MM.1S (cell line): ENCODE measurements around the gene ELF5.

Source experiments
- DNase-seq: peaks from one replicate; pipeline ENCODE4 v3.0.0-alpha.2; 2015
- H2AFZ ChIP-seq: fragments of 300-600 bp; sonication (generic); 2 replicates; pipeline ENCODE4 v1.6.0; 2016; ENCODE audit warnings: antibody characterized with exemption, low read length
- H3F3A ChIP-seq: fragments of 300-600 bp; sonication (generic); 2 replicates; pipeline ENCODE4 v1.6.1; 2016; ENCODE audit warnings: mild to moderate bottlenecking, antibody characterized with exemption, low read length, moderate library complexity, mixed read lengths; ENCODE audit not compliant: insufficient read depth
- H3K27ac ChIP-seq: fragments of 300-600 bp; sonication (generic); 2 replicates; pipeline ENCODE4 v1.5.1; 2016; ENCODE audit warnings: mild to moderate bottlenecking, low read length
- H3K27me3 ChIP-seq: fragments of 300-600 bp; sonication (generic); replicated peaks from 2 replicates; pipeline ENCODE4 v1.6.0; 2016; ENCODE audit warnings: low read length; ENCODE audit not compliant: insufficient read depth
- H3K36me3 ChIP-seq: fragments of 300-600 bp; sonication (generic); replicated peaks from 2 replicates; pipeline ENCODE4 v1.6.1; 2016; ENCODE audit warnings: mild to moderate bottlenecking, low read length, mixed read lengths; ENCODE audit not compliant: insufficient read depth
- H3K4me1 ChIP-seq: fragments of 300-600 bp; sonication (generic); 2 replicates; pipeline ENCODE4 v1.6.1; 2016; ENCODE audit warnings: low read length, mixed read lengths
- H3K4me2 ChIP-seq: fragments of 300-600 bp; sonication (generic); 2 replicates; pipeline ENCODE4 v1.6.0; 2016; ENCODE audit warnings: low read depth, low read length
- H3K4me3 ChIP-seq: fragments of 300-600 bp; sonication (generic); 2 replicates; pipeline ENCODE4 v1.5.1; 2016; ENCODE audit warnings: low read length, mixed read lengths
- H3K79me2 ChIP-seq: fragments of 300-600 bp; sonication (generic); 2 replicates; pipeline ENCODE4 v1.6.1; 2016; ENCODE audit warnings: mixed run types, low read length, mixed read lengths
- H3K9ac ChIP-seq: fragments of 300-600 bp; sonication (generic); 2 replicates; pipeline ENCODE4 v1.6.1; 2016; ENCODE audit warnings: low read length, mixed read lengths
- H3K9me2 ChIP-seq: fragments of 300-600 bp; sonication (generic); replicated peaks from 2 replicates; pipeline ENCODE4 v1.6.1; 2016; ENCODE audit warnings: mild to moderate bottlenecking, low read length, mixed read lengths; ENCODE audit not compliant: insufficient read depth
- H3K9me3 ChIP-seq: fragments of 300-600 bp; sonication (generic); replicated peaks from 2 replicates; pipeline ENCODE4 v1.6.1; 2016; ENCODE audit warnings: mild to moderate bottlenecking, low read length, mixed read lengths; ENCODE audit not compliant: insufficient read depth
- H4K20me1 ChIP-seq: fragments of 300-600 bp; sonication (generic); 2 replicates; pipeline ENCODE4 v1.6.1; 2016; ENCODE audit warnings: mild to moderate bottlenecking, low read length, moderate library complexity, mixed read lengths; ENCODE audit not compliant: insufficient read depth
- EZH2 ChIP-seq: fragments of 300-600 bp; sonication (generic); optimal IDR thresholded peaks from 2 replicates; pipeline ENCODE3; 2017; ENCODE audit warnings: low read depth, mild to moderate bottlenecking, antibody characterized with exemption, low read length, mixed read lengths
- EZH2phosphoT487 ChIP-seq: fragments of 300-600 bp; sonication (generic); IDR thresholded peaks from 2 replicates; pipeline ENCODE4 v1.6.1; 2018; ENCODE audit warnings: antibody characterized with exemption, low read length
- TF ChIP-seq, protein P1 (sequence below): fragments of 300-600 bp; sonication (generic); IDR thresholded peaks from 2 replicates; pipeline ENCODE4 v1.5.1; 2016; ENCODE audit warnings: antibody characterized with exemption, low read length, mixed read lengths

The ELF5 gene

GRCh38 chr11:34457607-34458006 is 56.0 kb downstream of the ELF5 start:
- 0 out of 2 replicates have a peak, but pooled peaks cover 3% of the 10 kb centered on the region for H3K36me3 ChIP-seq
- H3F3A ChIP-seq, result no peaks in the 10 kb centered on the region
- H3K9me3 ChIP-seq, result no peaks in the 10 kb centered on the region
- no peak overlapping the region for H3K9ac ChIP-seq
- H3K79me2 ChIP-seq, result no peaks in the 10 kb centered on the region
- no peak for TF ChIP-seq EZH2phosphoT487
- TF ChIP-seq EZH2, result no peak
- TF ChIP-seq, protein P1, sequence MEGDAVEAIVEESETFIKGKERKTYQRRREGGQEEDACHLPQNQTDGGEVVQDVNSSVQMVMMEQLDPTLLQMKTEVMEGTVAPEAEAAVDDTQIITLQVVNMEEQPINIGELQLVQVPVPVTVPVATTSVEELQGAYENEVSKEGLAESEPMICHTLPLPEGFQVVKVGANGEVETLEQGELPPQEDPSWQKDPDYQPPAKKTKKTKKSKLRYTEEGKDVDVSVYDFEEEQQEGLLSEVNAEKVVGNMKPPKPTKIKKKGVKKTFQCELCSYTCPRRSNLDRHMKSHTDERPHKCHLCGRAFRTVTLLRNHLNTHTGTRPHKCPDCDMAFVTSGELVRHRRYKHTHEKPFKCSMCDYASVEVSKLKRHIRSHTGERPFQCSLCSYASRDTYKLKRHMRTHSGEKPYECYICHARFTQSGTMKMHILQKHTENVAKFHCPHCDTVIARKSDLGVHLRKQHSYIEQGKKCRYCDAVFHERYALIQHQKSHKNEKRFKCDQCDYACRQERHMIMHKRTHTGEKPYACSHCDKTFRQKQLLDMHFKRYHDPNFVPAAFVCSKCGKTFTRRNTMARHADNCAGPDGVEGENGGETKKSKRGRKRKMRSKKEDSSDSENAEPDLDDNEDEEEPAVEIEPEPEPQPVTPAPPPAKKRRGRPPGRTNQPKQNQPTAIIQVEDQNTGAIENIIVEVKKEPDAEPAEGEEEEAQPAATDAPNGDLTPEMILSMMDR, result no peak
- no peaks in the 10 kb centered on the region for H3K4me1 ChIP-seq
- H3K9me2 ChIP-seq, result no peaks in the 10 kb centered on the region
- no peak overlapping the region for H3K4me2 ChIP-seq
- H3K27me3 ChIP-seq, result no peaks in the 10 kb centered on the region
- no peak for DNase-seq
- no peak overlapping the region for H3K27ac ChIP-seq
- no peak overlapping the region for H2AFZ ChIP-seq
- no peaks in the 10 kb centered on the region for H4K20me1 ChIP-seq
- no peak overlapping the region for H3K4me3 ChIP-seq

GRCh38 chr11:34454308-34455032 is 59.1 kb downstream of the ELF5 start:
- Histone ChIP-seq H3K4me3 (no peak overlapping the region), H3K36me3 (0 out of 2 replicates have a peak, but pooled peaks cover 3% of the 10 kb centered on the region), H3K9me2 (no peaks in the 10 kb centered on the region), H3F3A (no peaks in the 10 kb centered on the region), H3K4me2 (no peak overlapping the region), H3K27ac (no peak overlapping the region), H3K4me1 (no peaks in the 10 kb centered on the region), H2AFZ (no peak overlapping the region), H3K79me2 (no peaks in the 10 kb centered on the region), H3K27me3 (no peaks in the 10 kb centered on the region), H3K9ac (no peak overlapping the region), H3K9me3 (no peaks in the 10 kb centered on the region), H4K20me1 (no peaks in the 10 kb centered on the region)
- TF ChIP-seq, protein P1, result no peak
- no peak for TF ChIP-seq EZH2phosphoT487
- no peak for TF ChIP-seq EZH2
- no peak for DNase-seq

- TF ChIP-seq EZH2, result no peak
- TF ChIP-seq, protein P1, result no peak
- TF ChIP-seq EZH2phosphoT487, result no peak
- H3K36me3 ChIP-seq, result 0 out of 2 replicates have a peak, but pooled peaks cover 3% of the 10 kb centered on the region
- no peaks in the 10 kb centered on the region for H3K9me3 ChIP-seq
- H2AFZ ChIP-seq, result no peak overlapping the region
- no peaks in the 10 kb centered on the region for H3K9me2 ChIP-seq
- DNase-seq, result no peak
- no peak overlapping the region for H3K4me3 ChIP-seq
- H4K20me1 ChIP-seq, result no peaks in the 10 kb centered on the region
- H3K4me1 ChIP-seq, result no peaks in the 10 kb centered on the region
- H3K9ac ChIP-seq, result no peak overlapping the region
- no peak overlapping the region for H3K27ac ChIP-seq
- no peaks in the 10 kb centered on the region for H3K79me2 ChIP-seq
- no peaks in the 10 kb centered on the region for H3F3A ChIP-seq
- no peak overlapping the region for H3K4me2 ChIP-seq
- no peaks in the 10 kb centered on the region for H3K27me3 ChIP-seq
Observed at GRCh38 chr11:34451053-34451452, 62.5 kb downstream of the ELF5 start.
